HG03520 (cell line): ENCODE data around the gene CAND2.

Source experiments
- ATAC-seq: cut with Tn5 transposase; IDR thresholded peaks from one replicate; pipeline ENCODE4 v1.9.1; 2021; ENCODE audit warnings: mild to moderate bottlenecking, moderate library complexity; ENCODE audit not compliant: unreplicated experiment

Gene CAND2

DNA sequence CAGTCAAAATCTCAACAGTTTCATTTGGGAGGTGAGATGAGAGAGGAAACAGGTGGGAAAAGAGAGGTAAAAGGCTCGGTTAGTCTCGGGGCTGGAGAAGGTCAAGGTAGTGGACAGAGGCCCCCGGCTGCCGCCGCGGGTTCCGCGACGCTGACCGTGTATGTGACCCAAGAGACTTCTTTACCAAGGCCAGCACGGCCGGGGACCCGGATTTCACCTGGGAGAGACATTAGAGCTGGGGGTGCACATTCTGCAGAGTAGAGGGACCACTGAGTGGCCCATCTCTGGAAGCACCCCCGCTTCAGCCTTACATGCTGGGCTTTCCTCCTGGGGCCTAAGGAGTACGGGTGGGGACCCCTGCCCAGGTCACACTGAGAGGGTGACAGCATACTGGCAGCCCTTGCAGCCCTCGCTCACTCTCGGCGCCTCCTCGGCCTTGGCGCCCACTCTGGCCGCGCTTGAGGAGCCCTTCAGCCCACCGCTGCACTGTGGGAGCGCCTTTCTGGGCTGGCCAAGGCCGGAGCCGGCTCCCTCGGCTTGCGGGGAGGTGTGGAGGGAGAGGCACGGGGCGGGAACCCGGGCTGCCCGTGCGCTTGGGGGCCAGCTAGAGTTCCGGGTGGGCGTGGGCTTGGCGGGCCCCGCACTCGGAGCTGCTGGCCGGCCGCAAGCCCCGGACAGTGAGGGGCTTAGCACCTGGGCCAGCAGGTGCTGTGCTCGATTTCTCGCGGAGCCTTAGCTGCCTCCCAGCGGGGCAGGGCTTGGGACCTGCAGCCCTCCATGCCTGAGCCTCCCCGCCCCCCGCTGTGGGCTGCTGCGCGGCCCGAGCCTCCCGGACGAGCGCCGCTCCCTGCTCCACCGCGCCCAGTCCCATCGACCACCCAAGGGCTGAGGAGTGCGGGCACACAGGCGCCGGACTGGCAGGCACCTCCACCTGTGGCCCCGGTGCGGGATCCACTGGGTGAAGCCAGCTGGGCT, 86.1 kb downstream of the CAND2 start:
- no peak for ATAC-seq

DNA sequence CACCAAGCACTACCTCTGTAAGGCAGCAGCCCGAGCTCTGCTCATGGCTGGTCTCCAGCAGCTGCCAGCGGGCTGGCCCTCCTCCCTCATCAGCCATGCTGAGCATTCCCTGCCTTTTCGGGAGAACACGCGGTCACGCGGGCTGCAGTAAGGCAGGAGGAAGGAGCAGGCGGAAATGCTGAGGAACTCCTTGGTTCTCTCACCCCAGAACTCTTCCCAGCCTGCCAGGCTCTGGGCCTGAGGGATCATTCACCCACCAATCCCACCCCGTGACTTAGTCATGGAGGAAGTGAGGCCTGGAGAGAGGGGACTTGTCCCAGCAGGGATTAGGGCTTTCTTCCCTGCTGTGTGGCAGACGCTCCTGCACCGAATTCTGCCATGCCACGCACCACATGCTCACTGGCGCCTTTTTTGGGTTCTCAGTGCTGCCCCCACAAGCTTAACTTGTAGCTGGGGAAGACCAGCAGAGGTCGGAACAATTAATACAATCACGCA, 87.8 kb downstream of the CAND2 start:
- ATAC-seq = no peak
